ENCODE data around the gene PYGO2.

The PYGO2 gene

GRCh38 chr1:154940213-154940560 is 21.4 kb downstream of the PYGO2 start:
- Mint-ChIP-seq H3K9me3 (no peaks in the 10 kb centered on the region), H3K4me3 (peak overlapping the region; percentile 51), H3K4me1 (peaks cover 66% of the 10 kb centered on the region), H3K27me3 (no peaks in the 10 kb centered on the region), H3K36me3 (no peaks in the 10 kb centered on the region), H3K27ac (peak overlapping the region; percentile 93)
- ATAC-seq (ENCODE audit: low read depth) (no peak), DNase-seq (ENCODE audit: low spot score in 2 of 2) (no peak)

- H3K27me3 Mint-ChIP-seq = no peaks in the 10 kb centered on the region
- no peaks in the 10 kb centered on the region for H3K9me3 Mint-ChIP-seq
- H3K4me1 Mint-ChIP-seq = peaks cover 53% of the 10 kb centered on the region
Measured at GRCh38 chr1:154938604-154939399, 22.8 kb downstream of the PYGO2 start.

GRCh38 chr1:154937988-154938386 is 23.6 kb downstream of the PYGO2 start:
- H3K9me3 Mint-ChIP-seq = no peaks in the 10 kb centered on the region
- no peaks in the 10 kb centered on the region for H3K36me3 Mint-ChIP-seq
- no peak for DNase-seq (ENCODE audit: low spot score in 2 of 2)
- H3K4me1 Mint-ChIP-seq = peaks cover 47% of the 10 kb centered on the region
- peak overlapping the region; percentile 99 for H3K27ac Mint-ChIP-seq
- ATAC-seq (ENCODE audit: low read depth) = no peak
- peak overlapping the region; percentile 99 for H3K4me3 Mint-ChIP-seq
- H3K27me3 Mint-ChIP-seq = no peaks in the 10 kb centered on the region

More at GRCh38 chr1:154938604-154939399, 22.8 kb downstream of the PYGO2 start:
- no peaks in the 10 kb centered on the region for H3K36me3 Mint-ChIP-seq
- peak overlapping the region; percentile 25 for H3K4me3 Mint-ChIP-seq
- peak overlapping the region; percentile 99 for H3K27ac Mint-ChIP-seq
- DNase-seq (ENCODE audit: low spot score in 2 of 2) (no peak), ATAC-seq (ENCODE audit: low read depth) (no peak)

GRCh38 chr1:154937085-154937987 is 24.2 kb downstream of the PYGO2 start:
- peaks cover 41% of the 10 kb centered on the region for H3K4me1 Mint-ChIP-seq
- ATAC-seq (ENCODE audit: low read depth) = peak; percentile 79
- peak overlapping the region; percentile 99 for H3K27ac Mint-ChIP-seq
- no peaks in the 10 kb centered on the region for H3K9me3 Mint-ChIP-seq
- peak overlapping the region; percentile 99 for H3K4me3 Mint-ChIP-seq
- no peaks in the 10 kb centered on the region for H3K27me3 Mint-ChIP-seq
- H3K36me3 Mint-ChIP-seq = no peaks in the 10 kb centered on the region
- DNase-seq (ENCODE audit: low spot score in 2 of 2) = peak in 1 of 2 donors; percentile 88

GRCh38 chr1:154936555-154937084 is 25.0 kb downstream of the PYGO2 start, which contains the start of gene PMVK:
Gene PMVK (minus strand): TSS chr1:154936719. CDS start chr1:154936685, 34 bp downstream.
- Mint-ChIP-seq H3K4me3 (peak within 1 kb of the TSS; percentile 99), H3K27me3 (no peaks in the 10 kb centered on the region), H3K36me3 (no peaks in the 10 kb centered on the region), H3K27ac (peak within 1 kb of the TSS; percentile 99), H3K4me1 (peaks cover 36% of the 10 kb centered on the region), H3K9me3 (no peaks in the 10 kb centered on the region)
- ATAC-seq (ENCODE audit: low read depth) (peak; percentile 80), DNase-seq (ENCODE audit: low spot score in 2 of 2) (peak; percentile 91 to 95)

- Mint-ChIP-seq H3K27me3 (no peaks in the 10 kb centered on the region), H3K36me3 (no peaks in the 10 kb centered on the region), H3K27ac (peak overlapping the region; percentile 99), H3K4me1 (peaks cover 30% of the 10 kb centered on the region), H3K9me3 (no peaks in the 10 kb centered on the region), H3K4me3 (peak overlapping the region; percentile 99)
- ATAC-seq (ENCODE audit: low read depth) = no peak
- no peak for DNase-seq (ENCODE audit: low spot score in 2 of 2)
Measured at GRCh38 chr1:154935749-154936554, 25.6 kb downstream of the PYGO2 start.

- Mint-ChIP-seq H3K4me1 (peaks cover 19% of the 10 kb centered on the region), H3K9me3 (no peaks in the 10 kb centered on the region), H3K36me3 (peaks cover 5% of the 10 kb centered on the region), H3K27me3 (no peaks in the 10 kb centered on the region), H3K4me3 (peak overlapping the region; percentile 8), H3K27ac (no peak overlapping the region)
- ATAC-seq (ENCODE audit: low read depth) (no peak), DNase-seq (ENCODE audit: low spot score in 2 of 2) (no peak)
Measured at GRCh38 chr1:154934358-154934948, 27.1 kb downstream of the PYGO2 start.

- Mint-ChIP-seq H3K4me1 (peaks cover 11% of the 10 kb centered on the region), H3K4me3 (no peak overlapping the region), H3K36me3 (peaks cover 16% of the 10 kb centered on the region), H3K27me3 (no peaks in the 10 kb centered on the region), H3K9me3 (no peaks in the 10 kb centered on the region), H3K27ac (no peak overlapping the region)
- DNase-seq (ENCODE audit: low spot score in 2 of 2) (no peak), ATAC-seq (ENCODE audit: low read depth) (no peak)
Measured at GRCh38 chr1:154931940-154932487, 29.6 kb downstream of the PYGO2 start.

- Mint-ChIP-seq H3K27me3 (no peaks in the 10 kb centered on the region), H3K36me3 (peaks cover 30% of the 10 kb centered on the region), H3K9me3 (no peaks in the 10 kb centered on the region), H3K4me1 (peaks cover 8% of the 10 kb centered on the region), H3K4me3 (no peak overlapping the region), H3K27ac (no peak overlapping the region)
- DNase-seq (ENCODE audit: low spot score in 2 of 2) = no peak
- no peak for ATAC-seq (ENCODE audit: low read depth)
Measured at GRCh38 chr1:154926201-154926600, 35.4 kb downstream of the PYGO2 start.

- H3K27me3 Mint-ChIP-seq = no peaks in the 10 kb centered on the region
- H3K27ac Mint-ChIP-seq = no peak overlapping the region
- peaks cover 30% of the 10 kb centered on the region for H3K36me3 Mint-ChIP-seq
- peaks cover 8% of the 10 kb centered on the region for H3K4me1 Mint-ChIP-seq
- H3K9me3 Mint-ChIP-seq = no peaks in the 10 kb centered on the region
- no peak for ATAC-seq (ENCODE audit: low read depth)
- DNase-seq (ENCODE audit: low spot score in 2 of 2) = no peak
- no peak overlapping the region for H3K4me3 Mint-ChIP-seq
Measured at GRCh38 chr1:154925335-154926170, 36.0 kb downstream of the PYGO2 start.

- H3K9me3 Mint-ChIP-seq = no peaks in the 10 kb centered on the region
- peaks cover 8% of the 10 kb centered on the region for H3K4me1 Mint-ChIP-seq
- peaks cover 26% of the 10 kb centered on the region for H3K36me3 Mint-ChIP-seq
- H3K27ac Mint-ChIP-seq = no peak overlapping the region
- no peaks in the 10 kb centered on the region for H3K27me3 Mint-ChIP-seq
- ATAC-seq (ENCODE audit: low read depth) = no peak
- no peak overlapping the region for H3K4me3 Mint-ChIP-seq
- no peak for DNase-seq (ENCODE audit: low spot score in 2 of 2)
Measured at GRCh38 chr1:154923695-154924094, 37.9 kb downstream of the PYGO2 start.

- no peak for DNase-seq (ENCODE audit: low spot score in 2 of 2)
- H3K27ac Mint-ChIP-seq = no peak overlapping the region
- H3K4me1 Mint-ChIP-seq = no peaks in the 10 kb centered on the region
- peaks cover 2% of the 10 kb centered on the region for H3K36me3 Mint-ChIP-seq
- no peaks in the 10 kb centered on the region for H3K27me3 Mint-ChIP-seq
- ATAC-seq (ENCODE audit: low read depth) = no peak
- H3K4me3 Mint-ChIP-seq = no peak overlapping the region
- H3K9me3 Mint-ChIP-seq = peaks cover 1% of the 10 kb centered on the region
Measured at GRCh38 chr1:154913273-154913672, 48.3 kb downstream of the PYGO2 start.
